K562 (cell line): Measurements from ENCODE around the gene TUBB6.

Experiments used
- ARID2 ChIP-seq: fragments of 450-650 bp; IDR thresholded peaks from 2 replicates; pipeline ENCODE4 v1.6.1; 2017; ENCODE audit warnings: antibody characterized with exemption, mild to moderate bottlenecking
- KAT2B ChIP-seq: IDR thresholded peaks from one replicate; pipeline ENCODE4 v1.6.1; 2012; ENCODE audit warnings: low read depth, mild to moderate bottlenecking, control low read depth, inconsistent platforms, low read length, moderate library complexity
- LARP7 ChIP-seq: fragments of 450-650 bp; IDR thresholded peaks from 2 replicates; pipeline ENCODE4 v1.6.1; 2016
- NFATC3 ChIP-seq: fragments of 450-650 bp; IDR thresholded peaks from 2 replicates; pipeline ENCODE4 v1.6.1; 2017; ENCODE audit warnings: mild to moderate bottlenecking
- POLR2A ChIP-seq: fragments of 450-650 bp; conservative IDR thresholded peaks from 2 replicates; pipeline ENCODE4 v1.6.1; 2016
- TF ChIP-seq, protein P1 (sequence below): fragments of 450-650 bp; formaldehyde crosslinking; IDR thresholded peaks from 2 replicates; pipeline ENCODE4 v1.4.0; 2022; ENCODE audit warnings: missing genetic modification characterization
- TF ChIP-seq, protein P2 (sequence below), 3 experiments: IDR thresholded peaks in 2 of 3; conservative IDR thresholded peaks in 1 of 3; 2 replicates each; pipeline ENCODE4 v1.5.1; 2011 to 2012; ENCODE audit warnings: low read length in 3 of 3, mild to moderate bottlenecking in 3 of 3, control low read depth in 2 of 3, improper control_type of control experiment in 1 of 3, inconsistent platforms in 1 of 3, low read depth in 1 of 3, mixed read lengths in 1 of 3, moderate library complexity in 1 of 3; ENCODE audit not compliant: insufficient read depth in 2 of 3

DNA sequence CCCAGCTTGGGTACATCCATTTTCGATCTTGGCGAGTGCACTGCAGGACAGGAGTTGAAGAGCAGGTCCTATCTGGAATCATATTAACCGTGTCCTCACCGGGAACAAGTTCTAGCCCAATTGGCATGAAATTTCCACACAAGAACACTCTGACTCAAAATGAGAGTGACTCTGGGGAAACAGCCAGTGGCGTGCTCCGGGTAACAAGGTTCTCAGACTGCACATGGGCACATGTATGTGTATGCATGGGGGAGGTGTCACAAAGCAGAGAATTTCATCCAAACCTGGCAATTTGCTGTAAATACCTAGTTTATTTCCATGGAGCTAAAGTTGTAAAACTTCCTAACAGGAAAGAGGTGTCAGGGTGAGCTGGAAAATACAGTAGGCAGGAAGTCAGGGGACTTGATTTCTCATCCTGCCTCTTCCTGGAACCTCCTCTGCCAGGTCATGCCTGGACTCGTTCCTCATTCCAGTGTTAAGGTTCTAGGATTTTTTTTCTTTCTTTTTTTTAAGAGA, 1.7 kb downstream of the TUBB6 start:
- TF ChIP-seq, protein P1, sequence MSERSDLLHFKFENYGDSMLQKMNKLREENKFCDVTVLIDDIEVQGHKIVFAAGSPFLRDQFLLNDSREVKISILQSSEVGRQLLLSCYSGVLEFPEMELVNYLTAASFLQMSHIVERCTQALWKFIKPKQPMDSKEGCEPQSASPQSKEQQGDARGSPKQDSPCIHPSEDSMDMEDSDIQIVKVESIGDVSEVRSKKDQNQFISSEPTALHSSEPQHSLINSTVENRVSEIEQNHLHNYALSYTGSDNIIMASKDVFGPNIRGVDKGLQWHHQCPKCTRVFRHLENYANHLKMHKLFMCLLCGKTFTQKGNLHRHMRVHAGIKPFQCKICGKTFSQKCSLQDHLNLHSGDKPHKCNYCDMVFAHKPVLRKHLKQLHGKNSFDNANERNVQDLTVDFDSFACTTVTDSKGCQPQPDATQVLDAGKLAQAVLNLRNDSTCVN (CRISPR knock-in tag) = no peak
- TF ChIP-seq, protein P2, sequence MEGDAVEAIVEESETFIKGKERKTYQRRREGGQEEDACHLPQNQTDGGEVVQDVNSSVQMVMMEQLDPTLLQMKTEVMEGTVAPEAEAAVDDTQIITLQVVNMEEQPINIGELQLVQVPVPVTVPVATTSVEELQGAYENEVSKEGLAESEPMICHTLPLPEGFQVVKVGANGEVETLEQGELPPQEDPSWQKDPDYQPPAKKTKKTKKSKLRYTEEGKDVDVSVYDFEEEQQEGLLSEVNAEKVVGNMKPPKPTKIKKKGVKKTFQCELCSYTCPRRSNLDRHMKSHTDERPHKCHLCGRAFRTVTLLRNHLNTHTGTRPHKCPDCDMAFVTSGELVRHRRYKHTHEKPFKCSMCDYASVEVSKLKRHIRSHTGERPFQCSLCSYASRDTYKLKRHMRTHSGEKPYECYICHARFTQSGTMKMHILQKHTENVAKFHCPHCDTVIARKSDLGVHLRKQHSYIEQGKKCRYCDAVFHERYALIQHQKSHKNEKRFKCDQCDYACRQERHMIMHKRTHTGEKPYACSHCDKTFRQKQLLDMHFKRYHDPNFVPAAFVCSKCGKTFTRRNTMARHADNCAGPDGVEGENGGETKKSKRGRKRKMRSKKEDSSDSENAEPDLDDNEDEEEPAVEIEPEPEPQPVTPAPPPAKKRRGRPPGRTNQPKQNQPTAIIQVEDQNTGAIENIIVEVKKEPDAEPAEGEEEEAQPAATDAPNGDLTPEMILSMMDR (IDR thresholded peaks at IDR 0.05 in 2 of 3, conservative IDR thresholded peaks at IDR 0.05 in 1 of 3; ENCODE audit: insufficient read depth in 2 of 3, low read depth in 1 of 3, low read length in 3 of 3) = no peak
- TF ChIP-seq KAT2B (no peak), POLR2A (no peak), NFATC3 (no peak), ARID2 (no peak), LARP7 (no peak)
